Measurements from ENCODE around the gene CT45A2.
"Not testable (repeated sequence)": the region's sequence is repeated elsewhere in the genome, so short reads cannot be mapped to it uniquely, and the experiment has no call there.

Gene CT45A2, protein sequence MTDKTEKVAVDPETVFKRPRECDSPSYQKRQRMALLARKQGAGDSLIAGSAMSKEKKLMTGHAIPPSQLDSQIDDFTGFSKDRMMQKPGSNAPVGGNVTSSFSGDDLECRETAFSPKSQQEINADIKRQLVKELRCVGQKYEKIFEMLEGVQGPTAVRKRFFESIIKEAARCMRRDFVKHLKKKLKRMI

DNA sequence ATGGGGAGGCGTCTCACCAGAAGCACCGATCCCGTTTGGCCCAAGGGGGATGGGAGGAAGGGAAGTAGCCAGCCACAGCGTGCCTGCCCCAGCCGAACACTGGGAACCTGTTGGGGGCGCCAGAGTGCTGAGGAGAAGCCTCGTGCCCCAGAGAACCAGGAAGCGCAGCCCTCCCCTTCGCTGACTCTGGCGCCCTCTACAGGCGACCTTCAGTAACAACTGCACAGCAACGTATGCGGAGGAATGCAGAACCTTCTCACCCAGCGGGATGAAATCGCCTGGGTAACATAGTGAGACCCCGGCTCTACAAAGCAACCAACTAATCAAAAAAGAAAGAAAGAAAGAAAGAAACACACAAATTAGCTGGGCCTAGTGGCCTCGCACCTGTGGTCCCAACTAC lies at the start of gene CT45A2:
TSS of gene CT45A2 (minus strand) at position 101 of the 400 bp plus-strand sequence. CDS start 3,747 bp downstream, outside the sequence.
- not testable (repeated sequence) for DNase-seq

DNA sequence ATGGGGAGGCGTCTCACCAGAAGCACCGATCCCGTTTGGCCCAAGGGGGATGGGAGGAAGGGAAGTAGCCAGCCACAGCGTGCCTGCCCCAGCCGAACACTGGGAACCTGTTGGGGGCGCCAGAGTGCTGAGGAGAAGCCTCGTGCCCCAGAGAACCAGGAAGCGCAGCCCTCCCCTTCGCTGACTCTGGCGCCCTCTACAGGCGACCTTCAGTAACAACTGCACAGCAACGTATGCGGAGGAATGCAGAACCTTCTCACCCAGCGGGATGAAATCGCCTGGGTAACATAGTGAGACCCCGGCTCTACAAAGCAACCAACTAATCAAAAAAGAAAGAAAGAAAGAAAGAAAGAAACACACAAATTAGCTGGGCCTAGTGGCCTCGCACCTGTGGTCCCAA lies 34.6 kb upstream of the CT45A2 start, which contains the start of gene CT45A8:
TSS of gene CT45A8 (minus strand) at position 101 of the 400 bp plus-strand sequence. CDS start 3,755 bp downstream, outside the sequence.
- DNase-seq = not testable (repeated sequence)

DNA sequence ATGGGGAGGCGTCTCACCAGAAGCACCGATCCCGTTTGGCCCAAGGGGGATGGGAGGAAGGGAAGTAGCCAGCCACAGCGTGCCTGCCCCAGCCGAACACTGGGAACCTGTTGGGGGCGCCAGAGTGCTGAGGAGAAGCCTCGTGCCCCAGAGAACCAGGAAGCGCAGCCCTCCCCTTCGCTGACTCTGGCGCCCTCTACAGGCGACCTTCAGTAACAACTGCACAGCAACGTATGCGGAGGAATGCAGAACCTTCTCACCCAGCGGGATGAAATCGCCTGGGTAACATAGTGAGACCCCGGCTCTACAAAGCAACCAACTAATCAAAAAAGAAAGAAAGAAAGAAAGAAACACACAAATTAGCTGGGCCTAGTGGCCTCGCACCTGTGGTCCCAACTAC lies 17.4 kb upstream of the CT45A2 start, which contains the start of gene CT45A7:
TSS of gene CT45A7 (minus strand) at position 101 of the 400 bp plus-strand sequence. CDS start 3,747 bp downstream, outside the sequence.
- not testable (repeated sequence) for DNase-seq

DNA sequence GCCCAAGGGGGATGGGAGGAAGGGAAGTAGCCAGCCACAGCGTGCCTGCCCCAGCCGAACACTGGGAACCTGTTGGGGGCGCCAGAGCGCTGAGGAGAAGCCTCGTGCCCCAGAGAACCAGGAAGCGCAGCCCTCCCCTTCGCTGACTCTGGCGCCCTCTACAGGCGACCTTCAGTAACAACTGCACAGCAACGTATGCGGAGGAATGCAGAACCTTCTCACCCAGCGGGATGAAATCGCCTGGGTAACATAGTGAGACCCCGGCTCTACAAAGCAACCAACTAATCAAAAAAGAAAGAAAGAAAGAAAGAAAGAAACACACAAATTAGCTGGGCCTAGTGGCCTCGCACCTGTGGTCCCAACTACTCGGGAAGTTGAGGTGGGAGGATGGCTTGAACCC lies 17.1 kb downstream of the CT45A2 start, which contains the start of gene CT45A6:
TSS of gene CT45A6 (minus strand) at position 101 of the 400 bp plus-strand sequence. CDS start 3,794 bp downstream, outside the sequence.
- DNase-seq = not testable (repeated sequence)

DNA sequence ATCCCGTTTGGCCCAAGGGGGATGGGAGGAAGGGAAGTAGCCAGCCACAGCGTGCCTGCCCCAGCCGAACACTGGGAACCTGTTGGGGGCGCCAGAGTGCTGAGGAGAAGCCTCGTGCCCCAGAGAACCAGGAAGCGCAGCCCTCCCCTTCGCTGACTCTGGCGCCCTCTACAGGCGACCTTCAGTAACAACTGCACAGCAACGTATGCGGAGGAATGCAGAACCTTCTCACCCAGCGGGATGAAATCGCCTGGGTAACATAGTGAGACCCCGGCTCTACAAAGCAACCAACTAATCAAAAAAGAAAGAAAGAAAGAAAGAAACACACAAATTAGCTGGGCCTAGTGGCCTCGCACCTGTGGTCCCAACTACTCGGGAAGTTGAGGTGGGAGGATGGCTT lies 34.4 kb downstream of the CT45A2 start, which contains the start of gene CT45A5:
TSS of gene CT45A5 (minus strand) at position 101 of the 400 bp plus-strand sequence. CDS start 3,774 bp downstream, outside the sequence.
- not testable (repeated sequence) for DNase-seq

DNA sequence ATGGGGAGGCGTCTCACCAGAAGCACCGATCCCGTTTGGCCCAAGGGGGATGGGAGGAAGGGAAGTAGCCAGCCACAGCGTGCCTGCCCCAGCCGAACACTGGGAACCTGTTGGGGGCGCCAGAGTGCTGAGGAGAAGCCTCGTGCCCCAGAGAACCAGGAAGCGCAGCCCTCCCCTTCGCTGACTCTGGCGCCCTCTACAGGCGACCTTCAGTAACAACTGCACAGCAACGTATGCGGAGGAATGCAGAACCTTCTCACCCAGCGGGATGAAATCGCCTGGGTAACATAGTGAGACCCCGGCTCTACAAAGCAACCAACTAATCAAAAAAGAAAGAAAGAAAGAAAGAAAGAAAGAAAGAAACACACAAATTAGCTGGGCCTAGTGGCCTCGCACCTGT lies 51.7 kb downstream of the CT45A2 start, which contains the start of gene CT45A3:
TSS of gene CT45A3 (minus strand) at position 101 of the 400 bp plus-strand sequence. CDS start 3,747 bp downstream, outside the sequence.
- DNase-seq = not testable (repeated sequence)

Data from NCI-H1417 (cell line).